PFSK-1 (cell line): ENCODE data around the gene DPH6.

Experiments
- POLR2AphosphoS5 ChIP-seq: IDR thresholded peaks from 2 replicates; pipeline ENCODE4 v1.6.1; 2012; ENCODE audit warnings: low read depth, mild to moderate bottlenecking, control low read depth, low read length, moderate library complexity
- SIN3A ChIP-seq: IDR thresholded peaks from 2 replicates; pipeline ENCODE4 v1.6.1; 2012; ENCODE audit warnings: mild to moderate bottlenecking, low read length, moderate library complexity, borderline replicate concordance; ENCODE audit not compliant: insufficient read depth

DNA sequence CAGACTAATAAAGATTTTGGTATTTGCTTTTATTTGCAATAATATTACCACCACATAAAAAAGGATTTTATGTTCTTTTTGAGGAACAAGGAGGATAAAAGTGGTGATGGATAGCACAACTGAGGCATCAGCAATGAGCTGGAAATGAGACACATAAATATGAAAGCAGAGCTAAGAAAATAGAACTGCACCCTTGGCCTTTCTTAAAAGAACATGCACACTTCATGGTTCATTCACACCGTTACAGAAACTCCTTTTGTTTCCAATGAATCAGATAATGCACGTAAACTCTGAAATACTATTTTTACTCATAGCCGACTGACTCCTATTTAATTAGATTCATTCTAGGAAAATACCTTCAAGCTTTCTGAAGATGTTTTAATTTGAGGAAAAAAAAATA, 19.9 kb upstream of the DPH6 start:
- TF ChIP-seq POLR2AphosphoS5, result no peak
- no peak for TF ChIP-seq SIN3A
